Frontal cortex (tissue), 4 donors: Measurements from ENCODE around the gene PDS5A. TPM values are rescaled to one million over a fixed set of nuclear protein-coding genes. Genes with fewer than 3 reads are reported as not detected.
"Not testable (repeated sequence)": the region's sequence is repeated elsewhere in the genome, so short reads cannot be mapped to it uniquely, and the experiment has no call there.

Experiments used
- DNase-seq, 2 donors: peaks; one replicate each; pipeline ENCODE4 v3.0.0; 2012; ENCODE audit warnings: low spot score in 2 of 2
- FAIRE-seq: peaks from 2 replicates; lab custom pipeline; 2012; peaks lifted over from hg19 to GRCh38; lab: Jason Lieb, UNC
- total RNA-seq: library from RNA; depleted of rRNA; stranded (reverse); fragments of >200 nt; gene quantifications from one replicate; pipeline ENCODE4 v1.2.3, GENCODE V29; 2014
- donor health status: control.
- donor health status: control.
- donor health status: control.

The PDS5A gene
- total RNA-seq, 1 donor from 2014 or later, result 70.9 TPM

DNA sequence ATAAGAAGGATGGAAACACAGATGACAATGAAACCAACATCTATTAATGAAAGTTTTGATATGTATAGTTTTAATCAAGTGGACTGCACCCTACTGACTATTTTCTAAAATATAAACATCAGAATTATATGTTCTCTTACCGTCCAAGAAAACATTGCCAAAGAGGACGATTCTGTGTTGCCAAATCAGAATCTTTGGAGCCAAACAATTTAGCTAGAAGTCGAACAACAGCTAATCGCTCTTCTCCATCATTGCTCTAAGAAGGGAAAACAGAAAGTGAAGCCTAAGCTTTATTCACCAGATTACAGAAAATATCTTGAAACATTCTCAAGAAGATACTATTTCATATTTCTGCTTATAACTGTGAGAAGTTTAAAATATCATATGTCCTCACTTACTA, 64.2 kb downstream of the PDS5A start:
- no peak for DNase-seq
- FAIRE-seq, result no peak

DNA sequence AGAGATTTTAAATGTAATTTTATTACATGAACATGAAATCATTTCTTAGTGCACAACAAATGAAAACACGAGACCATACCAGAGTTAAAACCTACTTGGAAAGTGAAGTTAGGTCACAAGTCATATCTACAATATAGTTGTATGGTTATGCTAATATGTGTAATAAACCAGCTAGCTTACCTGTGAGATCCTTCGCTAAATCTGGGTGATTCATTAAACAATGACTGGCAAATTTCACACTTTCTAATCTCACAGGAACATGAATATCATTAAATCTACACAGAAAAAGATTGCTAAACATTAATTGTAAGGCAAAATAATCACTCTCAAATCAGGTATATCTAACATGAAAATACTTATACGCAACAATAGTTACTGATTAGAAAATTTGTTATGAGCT, 67.6 kb downstream of the PDS5A start:
- no peak for FAIRE-seq

DNA sequence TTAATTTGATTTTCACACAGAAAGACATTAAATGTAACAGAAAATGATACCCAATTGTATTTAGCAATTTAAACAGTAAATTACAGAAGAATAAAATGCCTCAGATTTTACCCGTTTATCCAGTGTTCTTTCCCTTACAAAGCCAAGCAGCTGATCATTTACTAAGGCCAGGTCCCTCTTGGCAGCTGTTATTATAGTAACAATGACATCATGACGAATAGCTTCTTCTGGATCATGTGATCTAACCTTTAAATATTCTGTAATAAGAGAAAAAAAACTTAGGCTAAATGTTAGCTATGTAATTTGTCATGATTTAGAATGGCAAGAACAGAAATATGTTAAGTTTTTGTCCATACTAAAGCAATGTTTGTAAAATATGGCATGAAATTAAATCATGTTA, 69.4 kb downstream of the PDS5A start:
- FAIRE-seq (no peak), DNase-seq (no peak)

More for the DNA sequence above, 67.6 kb downstream of the PDS5A start:
- no peak for DNase-seq

DNA sequence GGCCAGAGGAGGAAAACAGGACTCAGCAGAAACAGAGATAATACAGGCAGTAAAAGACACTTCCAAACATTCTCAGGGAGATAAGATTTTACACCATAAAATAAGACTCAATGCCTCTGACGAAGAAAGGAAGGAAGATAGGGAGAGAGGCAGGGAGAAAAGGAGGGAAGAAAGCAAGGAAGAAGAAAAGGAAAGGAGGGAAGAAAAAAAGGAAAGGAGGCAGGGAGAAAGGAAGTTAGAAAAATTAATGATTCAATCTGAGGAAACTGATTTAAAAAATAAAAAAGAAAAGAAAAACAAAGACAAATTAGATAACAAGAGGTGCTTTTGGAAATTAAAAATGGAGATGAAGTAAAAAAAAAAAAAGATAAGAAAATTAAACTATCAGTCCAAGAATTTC, 72.1 kb downstream of the PDS5A start:
- DNase-seq (no peak), FAIRE-seq (no peak)

DNA sequence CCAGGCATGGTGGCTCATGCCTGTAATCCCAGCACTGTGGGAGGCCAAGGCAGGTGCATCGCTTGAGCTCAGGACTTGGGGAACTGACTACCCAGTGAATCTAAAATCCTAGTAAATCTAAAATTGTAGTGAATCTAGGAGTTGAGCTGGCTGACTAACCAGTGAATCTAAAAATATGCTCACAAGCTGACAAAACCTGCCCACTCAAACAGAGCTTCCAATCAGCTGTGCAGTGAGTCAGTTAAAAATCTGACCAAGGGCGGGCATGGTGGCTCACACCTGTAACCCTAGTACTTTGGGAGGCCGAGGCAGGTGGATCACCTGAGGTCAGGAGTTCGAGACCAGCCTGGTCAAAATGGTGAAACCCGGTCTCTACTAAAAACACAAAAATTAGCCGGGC, 72.7 kb downstream of the PDS5A start:
- FAIRE-seq, DNase-seq: not testable (repeated sequence)

DNA sequence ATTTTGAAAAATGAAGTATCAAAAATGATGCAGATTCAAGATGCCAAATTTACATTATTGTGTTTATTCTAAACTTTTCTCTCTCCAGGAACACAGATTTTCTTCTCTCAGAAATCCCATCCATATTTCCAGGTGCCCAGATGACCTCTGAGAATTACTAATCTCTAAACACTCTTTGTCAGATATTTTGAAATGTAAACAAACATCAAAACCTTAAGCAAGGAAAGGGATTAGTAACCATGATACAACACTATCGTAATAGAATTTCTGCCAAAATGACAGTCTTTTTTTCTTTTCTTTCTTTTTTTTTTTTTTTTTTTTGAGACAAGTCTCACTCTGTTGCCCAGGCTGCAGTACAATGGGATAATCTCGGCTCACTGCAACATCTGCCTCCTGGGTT, 76.7 kb downstream of the PDS5A start:
- DNase-seq (no peak), FAIRE-seq (no peak)

DNA sequence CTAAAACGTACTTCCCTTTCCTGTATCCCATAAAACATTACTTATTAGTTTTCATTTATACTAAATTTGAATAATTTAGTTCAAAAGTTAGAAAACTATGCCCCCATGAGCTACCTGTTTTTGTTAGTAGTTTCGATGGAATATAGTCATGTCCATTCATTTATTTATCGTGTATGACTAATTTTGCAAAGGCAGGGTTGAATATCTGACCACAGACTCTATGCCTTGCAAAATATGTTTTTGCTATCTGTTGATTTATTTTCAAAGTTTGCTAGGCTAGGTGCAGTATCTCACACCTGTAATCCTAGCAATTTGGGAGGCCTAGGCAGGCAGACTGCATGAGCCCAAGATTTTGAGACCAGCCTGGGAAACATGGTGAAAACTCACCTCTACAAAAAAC, 78.4 kb downstream of the PDS5A start:
- DNase-seq (no peak), FAIRE-seq (no peak)

DNA sequence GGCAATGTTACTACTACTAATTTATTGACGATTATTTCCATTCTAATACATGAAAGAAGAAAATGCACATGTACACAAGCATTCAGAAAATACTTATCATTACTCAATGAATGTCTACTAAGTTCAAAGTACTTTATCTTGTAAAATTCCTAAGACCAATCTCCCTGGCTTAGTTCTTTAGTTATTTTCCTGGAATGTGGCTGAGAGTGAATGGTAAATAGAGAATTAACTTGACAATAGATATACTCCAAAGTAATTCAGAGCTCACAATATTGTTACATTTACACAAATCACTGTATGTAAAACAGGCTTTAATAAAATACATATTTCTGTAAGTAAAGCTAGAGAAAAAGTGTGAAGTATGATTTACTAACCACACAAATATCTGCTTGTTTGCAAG, 79.7 kb downstream of the PDS5A start:
- no peak for FAIRE-seq

DNA sequence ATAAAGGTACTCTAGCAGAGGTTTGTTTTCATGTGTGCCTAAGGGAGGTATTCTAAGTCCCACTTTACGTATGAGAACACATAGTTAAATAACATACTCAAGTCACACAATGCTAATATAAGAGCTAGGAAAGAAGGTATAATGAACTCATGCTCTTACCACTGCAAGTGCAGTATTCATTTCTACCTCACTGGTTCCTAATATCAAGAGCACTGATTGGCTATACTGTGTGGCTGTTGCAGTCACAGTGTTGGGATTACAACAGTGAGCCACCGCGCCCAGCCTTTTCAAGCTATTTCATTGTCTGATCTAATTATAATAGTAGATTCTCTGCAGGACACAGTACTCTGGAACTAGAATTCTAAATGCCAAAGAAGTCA, 84.0 kb downstream of the PDS5A start:
- no peak for FAIRE-seq

More for the DNA sequence above, 79.7 kb downstream of the PDS5A start:
- DNase-seq, result no peak

DNA sequence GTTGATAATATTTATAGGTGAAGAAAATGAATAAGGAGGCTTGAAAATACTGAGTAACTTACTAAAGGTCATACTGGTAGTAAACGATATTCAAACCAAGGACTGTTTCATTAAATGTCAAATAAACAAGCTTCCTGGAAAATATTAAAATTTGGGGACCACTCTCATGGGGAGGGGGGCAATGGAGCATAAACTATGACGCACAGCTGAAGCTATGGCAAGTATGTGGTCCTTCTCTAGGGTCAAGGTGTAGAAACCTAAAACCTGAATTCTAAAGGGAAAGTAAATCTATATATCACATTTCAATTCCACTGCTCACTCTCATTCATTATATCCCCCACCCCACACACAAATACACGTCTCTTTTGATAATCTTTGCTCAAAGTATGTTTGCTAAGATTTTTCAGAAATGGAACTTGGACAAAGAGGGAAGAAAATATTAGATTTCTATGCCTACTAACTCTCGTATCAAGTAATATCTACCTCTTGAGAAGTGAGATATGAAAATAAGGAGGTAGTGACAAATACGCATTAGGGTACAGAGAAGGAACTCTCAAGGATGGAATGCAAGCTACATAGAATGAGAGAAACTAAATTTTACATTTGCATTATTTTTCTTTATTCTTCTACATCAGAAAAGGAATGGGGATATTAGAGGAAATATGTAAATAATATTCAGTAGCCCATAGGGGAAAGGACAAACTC, 84.6 kb downstream of the PDS5A start:
- FAIRE-seq (no peak), DNase-seq (no peak)

More for the DNA sequence above, 84.0 kb downstream of the PDS5A start:
- DNase-seq, result no peak

DNA sequence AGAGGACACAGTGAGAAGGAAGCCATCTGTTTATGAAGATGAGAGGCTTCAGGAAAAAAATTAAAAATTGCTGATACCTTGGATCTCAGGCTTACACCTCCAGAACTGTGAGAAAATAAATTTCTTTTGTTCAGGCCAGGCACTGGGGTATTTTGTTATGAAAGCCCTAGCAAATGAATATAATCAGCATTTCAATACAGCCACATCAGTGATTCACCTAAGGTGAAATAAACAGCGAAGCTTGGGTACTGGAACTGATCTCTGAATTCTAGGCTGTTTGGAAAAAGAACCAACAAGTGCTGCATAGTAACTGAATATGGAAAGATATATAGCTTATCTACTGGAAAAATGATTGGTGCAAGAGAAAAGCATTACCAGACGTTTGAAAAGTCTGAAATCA, 88.5 kb downstream of the PDS5A start:
- no peak for FAIRE-seq

DNA sequence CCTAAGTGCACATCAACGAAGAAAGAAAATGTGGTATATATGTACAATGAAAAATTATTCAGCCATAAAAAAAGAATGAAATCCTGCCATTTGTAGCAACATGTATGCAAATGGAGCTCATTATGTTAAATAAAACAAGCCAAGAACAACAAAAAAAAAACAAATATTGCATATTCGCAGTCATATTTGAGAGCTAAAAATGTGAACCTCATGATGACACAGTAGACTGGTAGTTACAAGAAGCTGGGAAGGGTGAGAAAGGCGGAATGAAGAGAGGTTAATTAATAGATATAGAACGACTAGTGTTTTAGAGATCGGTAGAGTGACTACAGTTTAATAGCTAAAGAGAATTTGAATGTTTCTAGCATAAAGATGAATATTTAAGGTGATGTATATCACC, 89.2 kb downstream of the PDS5A start:
- FAIRE-seq (no peak), DNase-seq (no peak)

More for the DNA sequence above, 88.5 kb downstream of the PDS5A start:
- no peak for DNase-seq

DNA sequence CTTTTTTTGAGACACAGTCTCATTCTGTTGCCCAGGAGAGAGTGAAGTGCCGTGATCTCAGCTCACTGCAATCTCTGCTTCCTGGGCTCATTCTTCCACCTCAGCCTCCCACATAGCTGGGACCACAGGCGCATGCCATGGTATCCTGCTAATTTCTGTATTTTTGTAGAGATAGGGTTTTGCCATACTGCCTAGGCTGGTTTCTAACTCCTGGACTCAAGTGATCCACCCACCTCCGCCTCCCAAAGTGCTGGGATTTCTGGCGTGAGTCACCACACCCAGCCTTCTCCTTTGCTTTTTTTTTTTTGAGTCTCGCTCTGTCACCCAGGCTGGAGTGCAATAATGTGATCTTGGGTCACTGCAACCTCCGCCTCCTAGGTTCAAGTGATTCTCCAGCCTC, 94.1 kb downstream of the PDS5A start:
- no peak for FAIRE-seq
- DNase-seq, result no peak

DNA sequence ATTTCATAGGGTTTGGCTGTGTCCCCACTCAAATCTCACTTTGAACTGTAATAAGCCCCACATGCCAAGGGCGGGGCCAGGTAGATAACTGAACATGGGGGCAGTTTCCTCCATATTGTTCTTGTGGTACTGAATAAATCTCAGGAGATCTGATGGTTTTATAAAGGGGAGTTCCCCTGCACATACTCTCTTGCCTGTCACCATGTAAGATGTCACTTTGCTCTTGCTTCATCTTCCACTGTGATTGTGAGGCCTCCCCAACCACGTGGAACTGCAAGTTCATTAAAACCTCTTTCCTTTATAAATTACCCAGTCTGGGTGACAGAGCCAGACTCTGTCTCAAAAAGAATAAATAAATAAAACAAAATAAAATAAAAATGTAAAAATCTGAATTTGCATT, 95.9 kb downstream of the PDS5A start:
- FAIRE-seq (no peak), DNase-seq (no peak)

DNA sequence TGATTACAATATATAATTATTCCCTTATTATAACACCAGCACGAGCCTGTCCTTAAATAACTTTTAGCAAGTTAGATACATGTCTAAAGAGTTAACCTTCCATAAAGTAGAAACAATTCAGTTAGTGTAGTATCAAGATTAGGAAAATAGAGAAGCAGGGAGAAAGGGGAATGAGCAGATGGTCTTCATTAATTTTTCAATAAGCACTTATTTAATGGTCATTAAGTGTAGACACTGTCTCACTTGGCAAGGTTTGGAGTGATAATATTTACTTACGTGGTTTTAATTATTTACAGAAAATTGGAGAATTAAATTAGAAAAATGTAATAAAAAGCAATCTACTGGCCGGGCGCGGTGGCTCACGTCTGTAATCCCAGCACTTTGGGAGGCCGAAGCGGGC, 99.7 kb downstream of the PDS5A start:
- no peak for DNase-seq
- FAIRE-seq, result no peak

DNA sequence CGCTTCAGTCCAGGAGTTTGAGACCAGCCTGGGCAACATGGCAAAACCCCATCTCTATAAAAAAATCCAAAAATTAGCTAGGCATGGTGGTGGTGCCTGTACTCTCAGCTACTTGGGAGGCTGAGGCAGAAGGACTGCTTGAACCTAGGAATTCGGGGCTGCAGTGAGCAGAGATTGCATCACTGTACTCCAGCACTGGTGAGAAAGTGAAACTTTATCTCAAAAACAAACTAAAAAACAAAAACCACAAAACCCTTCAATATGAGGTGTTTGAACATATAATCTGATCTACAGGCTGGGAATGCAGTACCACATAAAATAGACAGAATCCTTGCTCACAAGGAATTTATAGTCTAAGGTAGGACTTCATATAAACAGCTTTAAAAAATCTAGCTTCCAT, 103.9 kb downstream of the PDS5A start:
- no peak for DNase-seq
- FAIRE-seq, result no peak

DNA sequence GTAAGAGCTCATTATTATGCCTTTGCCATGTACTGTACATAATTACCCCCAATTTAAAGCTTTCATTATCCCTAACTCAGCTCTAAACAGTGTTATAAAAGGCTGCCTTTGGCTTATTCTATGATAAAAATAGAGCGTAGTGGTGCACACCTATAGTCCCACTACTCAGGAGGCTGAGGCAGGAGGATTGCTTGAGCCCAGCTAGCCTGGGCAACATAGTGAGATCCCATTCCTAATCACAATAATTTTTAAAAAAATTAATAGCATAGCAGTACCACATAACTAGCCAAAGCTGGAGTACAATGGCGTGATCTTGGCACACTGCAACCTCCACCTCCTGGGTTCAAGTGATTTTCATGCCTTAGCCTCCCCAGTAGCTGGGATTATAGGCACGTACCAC, 112.4 kb downstream of the PDS5A start:
- FAIRE-seq (no peak), DNase-seq (no peak)

DNA sequence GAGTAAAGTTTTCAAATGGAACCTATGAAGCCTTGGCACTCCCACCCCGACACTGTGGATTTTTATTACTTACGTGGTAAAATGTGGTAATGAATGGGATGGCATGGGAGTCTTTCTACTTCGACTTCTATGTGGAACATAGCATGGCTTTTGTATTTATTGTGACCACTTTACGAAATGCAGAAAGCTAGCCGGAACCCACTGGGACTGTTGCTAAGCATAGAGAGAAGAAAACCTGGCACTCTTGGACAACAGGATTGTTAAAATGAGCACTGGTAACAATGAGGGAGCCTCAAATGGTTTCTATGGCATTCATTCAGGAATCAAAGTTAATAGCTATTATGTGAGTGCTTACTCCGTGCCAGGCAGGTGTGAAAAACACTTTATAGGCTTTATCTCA, 113.3 kb downstream of the PDS5A start:
- FAIRE-seq (no peak), DNase-seq (no peak)

DNA sequence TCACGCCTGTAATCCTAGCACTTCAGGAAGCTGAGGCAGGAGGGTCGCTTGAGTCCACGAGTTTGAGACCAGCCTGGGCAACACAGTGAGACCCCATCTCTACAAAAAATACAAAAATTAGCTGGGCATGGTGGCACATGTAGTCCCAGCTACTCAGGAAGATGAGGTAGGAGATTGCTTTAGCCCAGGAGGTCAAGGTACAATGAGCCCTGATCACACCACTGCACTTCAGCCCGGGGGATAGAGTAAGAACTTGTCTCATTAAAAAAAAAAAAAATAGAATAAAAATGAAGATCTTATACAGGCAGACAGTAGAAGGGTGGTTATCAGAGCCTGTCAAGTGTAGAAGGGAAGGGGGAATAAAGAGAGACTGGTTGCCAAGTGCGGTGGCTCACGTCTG, 116.9 kb downstream of the PDS5A start:
- DNase-seq (no peak), FAIRE-seq (no peak)

DNA sequence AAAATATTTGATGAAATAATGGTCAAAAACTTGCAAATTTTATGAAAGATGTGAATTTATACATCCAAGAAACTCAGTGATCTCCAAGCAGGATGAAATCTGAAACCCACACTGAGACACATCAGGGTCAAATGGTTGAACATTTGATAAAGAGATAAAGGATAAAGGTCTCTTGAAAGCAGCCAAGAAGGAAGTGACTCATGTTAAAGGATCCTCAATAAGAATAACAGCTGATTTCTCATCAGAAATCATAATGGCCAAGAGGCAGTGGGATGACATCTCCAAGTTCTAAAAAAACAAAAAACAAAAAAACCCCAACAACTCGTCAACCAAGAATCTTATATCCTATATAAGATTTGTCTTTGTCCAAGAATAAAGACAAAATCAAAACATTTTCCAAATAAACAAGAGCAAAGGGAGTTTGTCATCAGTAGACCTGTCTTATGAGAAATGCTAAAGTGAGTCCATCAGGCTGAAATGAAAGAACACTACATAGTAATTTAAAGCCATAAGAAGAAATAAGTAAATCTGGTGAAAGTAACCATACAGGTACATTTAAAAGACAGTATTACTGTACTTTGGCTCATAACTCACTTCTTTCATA, 121.7 kb downstream of the PDS5A start:
- FAIRE-seq, result no peak
- DNase-seq, result no peak

DNA sequence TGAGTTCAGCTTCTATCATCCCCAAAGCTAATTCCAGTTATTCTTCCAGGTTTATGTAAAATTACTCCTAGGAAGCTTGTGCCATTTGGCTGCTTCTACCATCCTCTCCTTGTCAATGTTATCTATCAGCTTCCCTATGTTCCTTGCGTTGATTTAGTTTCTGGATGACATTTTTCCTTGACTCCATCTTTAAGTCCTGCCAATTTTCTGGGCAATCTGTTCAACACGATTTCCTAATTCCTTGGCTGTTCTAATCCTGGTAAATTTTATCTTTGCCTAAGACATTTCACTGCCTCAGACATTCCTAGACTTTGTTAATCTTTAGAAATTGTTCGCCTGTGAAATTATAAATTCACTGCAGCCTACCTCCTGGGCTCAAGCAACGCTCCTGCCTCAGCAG, 125.1 kb downstream of the PDS5A start:
- FAIRE-seq, result no peak

DNA sequence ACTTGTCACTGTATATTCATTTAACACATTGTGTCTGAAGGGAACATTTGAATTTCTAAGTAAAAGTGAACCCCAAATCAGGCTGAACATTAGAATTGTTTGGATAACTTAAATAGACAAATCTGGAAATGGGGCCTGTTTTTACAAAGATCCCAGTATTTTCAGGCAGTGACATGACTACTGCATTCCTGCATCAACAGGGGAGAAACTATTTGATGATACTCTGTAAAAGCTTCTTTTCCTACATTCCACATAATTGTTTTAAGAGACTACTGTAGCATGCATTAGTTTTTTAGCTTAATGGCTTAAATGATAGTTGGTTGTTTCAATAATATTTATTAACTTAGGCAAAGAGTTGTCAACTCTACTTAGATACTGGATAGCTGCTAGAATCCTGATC, 127.0 kb downstream of the PDS5A start:
- DNase-seq (no peak), FAIRE-seq (no peak)

More for the DNA sequence above, 125.1 kb downstream of the PDS5A start:
- no peak for DNase-seq
